GM23338 (cell line): ENCODE results near the gene NTNG1. TPM values are rescaled to one million over a fixed set of nuclear protein-coding genes. Genes with fewer than 3 reads are reported as not detected.

Experiments
- ATAC-seq: fragments of 200-7000 bp; cut with Tn5 transposase; 3 replicates; pipeline ENCODE4 v1.9.1; 2020
- DNase-seq: peaks from one replicate; pipeline ENCODE4 v3.0.0-alpha.2; 2015; ENCODE audit warnings: low spot score
- H2AFZ ChIP-seq: fragments of 200-600 bp; sonication (generic); 2 replicates; pipeline ENCODE4 v1.8.0; 2016; ENCODE audit warnings: antibody characterized with exemption, mild to moderate bottlenecking, moderate library complexity
- H3F3A ChIP-seq: fragments of 200-600 bp; sonication (generic); replicated peaks from 2 replicates; pipeline ENCODE4 v1.8.0; 2017; ENCODE audit warnings: antibody characterized with exemption, mixed run types, low read depth
- H3K27ac ChIP-seq: fragments of 200-600 bp; sonication (generic); 2 replicates; pipeline ENCODE4 v1.6.1; 2016; ENCODE audit warnings: low read depth
- H3K27me3 ChIP-seq: fragments of 200-600 bp; sonication (generic); 2 replicates; pipeline ENCODE4 v1.8.0; 2016; ENCODE audit warnings: mild to moderate bottlenecking, mixed run types, moderate library complexity; ENCODE audit not compliant: insufficient read depth
- H3K36me3 ChIP-seq: fragments of 200-600 bp; sonication (generic); 2 replicates; pipeline ENCODE4 v1.8.0; 2016; ENCODE audit warnings: mild to moderate bottlenecking; ENCODE audit not compliant: insufficient read depth
- H3K4me1 ChIP-seq: fragments of 200-600 bp; sonication (generic); 2 replicates; pipeline ENCODE4 v1.8.0; 2016; ENCODE audit warnings: mild to moderate bottlenecking, moderate library complexity; ENCODE audit not compliant: insufficient read depth
- H3K4me2 ChIP-seq: fragments of 200-600 bp; sonication (generic); 2 replicates; pipeline ENCODE4 v1.7.1; 2017; ENCODE audit warnings: mixed run types
- H3K4me3 ChIP-seq: fragments of 200-600 bp; sonication (generic); 2 replicates; pipeline ENCODE4 v1.6.1; 2016; ENCODE audit warnings: mixed run types
- H3K79me2 ChIP-seq: fragments of 200-600 bp; sonication (generic); replicated peaks from 2 replicates; pipeline ENCODE4 v1.8.0; 2017; ENCODE audit warnings: mild to moderate bottlenecking; ENCODE audit not compliant: insufficient read depth
- H3K9me2 ChIP-seq: fragments of 200-600 bp; sonication (generic); 2 replicates; pipeline ENCODE4 v1.8.0; 2017; ENCODE audit not compliant: insufficient read depth
- H4K20me1 ChIP-seq: fragments of 200-600 bp; sonication (generic); replicated peaks from 2 replicates; pipeline ENCODE4 v1.8.0; 2017; ENCODE audit warnings: mild to moderate bottlenecking; ENCODE audit not compliant: insufficient read depth
- H3K27ac Mint-ChIP-seq: 2 replicates; pipeline ENCODE4 v1.8.0; 2020; ENCODE audit warnings: inconsistent platforms, mild to moderate bottlenecking, moderate library complexity, mixed read lengths
- H3K27me3 Mint-ChIP-seq: 3 replicates; pipeline ENCODE4 v1.8.0; 2022; ENCODE audit warnings: low read depth, mild to moderate bottlenecking, moderate library complexity, mixed read lengths, inconsistent platforms; ENCODE audit not compliant: insufficient read depth, poor library complexity
- H3K36me3 Mint-ChIP-seq: 3 replicates; pipeline ENCODE4 v1.8.0; 2021; ENCODE audit warnings: low read depth, mild to moderate bottlenecking, inconsistent platforms, moderate library complexity, mixed read lengths
- H3K4me1 Mint-ChIP-seq: 3 replicates; pipeline ENCODE4 v1.8.0; 2020; ENCODE audit warnings: mild to moderate bottlenecking, inconsistent platforms, mixed read lengths
- H3K4me3 Mint-ChIP-seq: 3 replicates; pipeline ENCODE4 v1.8.0; 2021; ENCODE audit warnings: moderate library complexity, mild to moderate bottlenecking, inconsistent platforms, mixed read lengths
- H3K9me3 Mint-ChIP-seq: 3 replicates; pipeline ENCODE4 v1.8.0; 2020; ENCODE audit warnings: moderate library complexity, mild to moderate bottlenecking, inconsistent platforms, mixed read lengths
- CREB1 ChIP-seq: fragments of 250-450 bp; sonication (Bioruptor Pico); IDR thresholded peaks from 2 replicates; pipeline ENCODE4 v1.5.0; 2020; ENCODE audit warnings: low read depth, mild to moderate bottlenecking, moderate library complexity
- EZH2 ChIP-seq: fragments of 200-600 bp; sonication (generic); IDR thresholded peaks from one replicate; pipeline ENCODE4 v1.8.0; 2017; ENCODE audit warnings: antibody characterized with exemption, mild to moderate bottlenecking, low read depth; ENCODE audit not compliant: unreplicated experiment
- EZH2phosphoT487 ChIP-seq: fragments of 200-600 bp; sonication (generic); IDR thresholded peaks from one replicate; pipeline ENCODE4 v1.8.1; 2018; ENCODE audit warnings: antibody characterized with exemption; ENCODE audit not compliant: unreplicated experiment
- JUNB ChIP-seq: IDR thresholded peaks from one replicate; pipeline ENCODE4 v1.6.1; 2016; ENCODE audit warnings: antibody characterized with exemption; ENCODE audit not compliant: unreplicated experiment
- NANOG ChIP-seq: IDR thresholded peaks from 2 replicates; pipeline ENCODE4 v1.6.1; 2016; ENCODE audit warnings: antibody characterized with exemption, borderline replicate concordance
- POLR2AphosphoS5 ChIP-seq: IDR thresholded peaks from 2 replicates; pipeline ENCODE4 v1.6.1; 2016; ENCODE audit warnings: antibody characterized with exemption, low read depth
- STAT1 ChIP-seq: IDR thresholded peaks from one replicate; pipeline ENCODE4 v1.6.1; 2016; ENCODE audit warnings: antibody characterized with exemption; ENCODE audit not compliant: unreplicated experiment
- ZNF114 ChIP-seq: fragments of 250-450 bp; sonication (Bioruptor Pico); IDR thresholded peaks from 2 replicates; pipeline ENCODE4 v1.5.0; 2020; ENCODE audit warnings: mild to moderate bottlenecking, moderate library complexity
- ZNF331 ChIP-seq: fragments of 250-450 bp; sonication (Bioruptor Pico); IDR thresholded peaks from 2 replicates; pipeline ENCODE4 v1.5.0; 2020; ENCODE audit warnings: low read depth, mild to moderate bottlenecking, moderate library complexity
- polyA plus RNA-seq: library from polyadenylated mRNA; unstranded; fragments of >200 nt; fragmentation: Nextera tagmentation; extraction: Ambion mirVana; gene quantifications from 2 replicates; pipeline ENCODE4 v1.2.1, GENCODE V29; 2016
- total RNA-seq: library from RNA; depleted of rRNA; stranded (reverse); fragments of >200 nt; shearing (Covaris generic); gene quantifications from 2 replicates; pipeline ENCODE4 v1.2.3, GENCODE V29; 2014
- TF ChIP-seq, protein P1 (sequence below): fragments of 250-450 bp; sonication (Bioruptor Pico); IDR thresholded peaks from 2 replicates; pipeline ENCODE4 v1.5.0; 2020; ENCODE audit warnings: mild to moderate bottlenecking, moderate library complexity
- TF ChIP-seq, protein P2 (sequence below), 2 experiments: fragments of 200-600 bp in 1 of 2; sonication (generic) in 1 of 2; conservative IDR thresholded peaks; 2 replicates each; pipeline versions ENCODE4 v1.5.1 to v1.6.1; 2016 to 2017; ENCODE audit warnings: antibody characterized with exemption in 2 of 2, low read depth in 2 of 2, mild to moderate bottlenecking in 2 of 2, moderate library complexity in 1 of 2
- TF ChIP-seq, protein P3 (sequence below): IDR thresholded peaks from 2 replicates; pipeline ENCODE4 v1.6.1; 2016; ENCODE audit warnings: antibody characterized with exemption
- TF ChIP-seq, protein P4 (sequence below): IDR thresholded peaks from one replicate; pipeline ENCODE4 v1.6.1; 2018; ENCODE audit warnings: antibody characterized with exemption; ENCODE audit not compliant: unreplicated experiment

Gene NTNG1
- total and polyA plus RNA-seq, 2 experiments from 2014 or later = 7.2 to 10.3 TPM

DNA sequence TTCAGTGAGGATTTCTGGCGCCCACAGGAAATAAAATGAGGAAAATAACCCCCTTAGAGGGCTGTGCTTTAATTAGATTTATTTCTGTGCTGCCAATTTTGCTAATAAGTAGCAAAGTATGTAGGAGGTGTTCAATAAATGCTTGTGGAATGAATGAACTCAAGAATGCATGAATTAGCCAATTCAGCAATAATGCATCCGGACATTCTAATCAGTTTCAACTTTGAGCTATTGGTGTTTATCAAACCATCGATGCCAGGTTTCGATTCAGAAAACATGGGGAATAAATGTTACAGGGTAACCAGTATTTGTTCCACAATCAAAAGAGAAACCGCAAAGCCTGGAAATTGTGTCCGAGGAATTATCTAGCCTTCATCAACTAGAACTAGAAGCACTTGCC, 353.2 kb downstream of the NTNG1 start:
- TF ChIP-seq, protein P1, sequence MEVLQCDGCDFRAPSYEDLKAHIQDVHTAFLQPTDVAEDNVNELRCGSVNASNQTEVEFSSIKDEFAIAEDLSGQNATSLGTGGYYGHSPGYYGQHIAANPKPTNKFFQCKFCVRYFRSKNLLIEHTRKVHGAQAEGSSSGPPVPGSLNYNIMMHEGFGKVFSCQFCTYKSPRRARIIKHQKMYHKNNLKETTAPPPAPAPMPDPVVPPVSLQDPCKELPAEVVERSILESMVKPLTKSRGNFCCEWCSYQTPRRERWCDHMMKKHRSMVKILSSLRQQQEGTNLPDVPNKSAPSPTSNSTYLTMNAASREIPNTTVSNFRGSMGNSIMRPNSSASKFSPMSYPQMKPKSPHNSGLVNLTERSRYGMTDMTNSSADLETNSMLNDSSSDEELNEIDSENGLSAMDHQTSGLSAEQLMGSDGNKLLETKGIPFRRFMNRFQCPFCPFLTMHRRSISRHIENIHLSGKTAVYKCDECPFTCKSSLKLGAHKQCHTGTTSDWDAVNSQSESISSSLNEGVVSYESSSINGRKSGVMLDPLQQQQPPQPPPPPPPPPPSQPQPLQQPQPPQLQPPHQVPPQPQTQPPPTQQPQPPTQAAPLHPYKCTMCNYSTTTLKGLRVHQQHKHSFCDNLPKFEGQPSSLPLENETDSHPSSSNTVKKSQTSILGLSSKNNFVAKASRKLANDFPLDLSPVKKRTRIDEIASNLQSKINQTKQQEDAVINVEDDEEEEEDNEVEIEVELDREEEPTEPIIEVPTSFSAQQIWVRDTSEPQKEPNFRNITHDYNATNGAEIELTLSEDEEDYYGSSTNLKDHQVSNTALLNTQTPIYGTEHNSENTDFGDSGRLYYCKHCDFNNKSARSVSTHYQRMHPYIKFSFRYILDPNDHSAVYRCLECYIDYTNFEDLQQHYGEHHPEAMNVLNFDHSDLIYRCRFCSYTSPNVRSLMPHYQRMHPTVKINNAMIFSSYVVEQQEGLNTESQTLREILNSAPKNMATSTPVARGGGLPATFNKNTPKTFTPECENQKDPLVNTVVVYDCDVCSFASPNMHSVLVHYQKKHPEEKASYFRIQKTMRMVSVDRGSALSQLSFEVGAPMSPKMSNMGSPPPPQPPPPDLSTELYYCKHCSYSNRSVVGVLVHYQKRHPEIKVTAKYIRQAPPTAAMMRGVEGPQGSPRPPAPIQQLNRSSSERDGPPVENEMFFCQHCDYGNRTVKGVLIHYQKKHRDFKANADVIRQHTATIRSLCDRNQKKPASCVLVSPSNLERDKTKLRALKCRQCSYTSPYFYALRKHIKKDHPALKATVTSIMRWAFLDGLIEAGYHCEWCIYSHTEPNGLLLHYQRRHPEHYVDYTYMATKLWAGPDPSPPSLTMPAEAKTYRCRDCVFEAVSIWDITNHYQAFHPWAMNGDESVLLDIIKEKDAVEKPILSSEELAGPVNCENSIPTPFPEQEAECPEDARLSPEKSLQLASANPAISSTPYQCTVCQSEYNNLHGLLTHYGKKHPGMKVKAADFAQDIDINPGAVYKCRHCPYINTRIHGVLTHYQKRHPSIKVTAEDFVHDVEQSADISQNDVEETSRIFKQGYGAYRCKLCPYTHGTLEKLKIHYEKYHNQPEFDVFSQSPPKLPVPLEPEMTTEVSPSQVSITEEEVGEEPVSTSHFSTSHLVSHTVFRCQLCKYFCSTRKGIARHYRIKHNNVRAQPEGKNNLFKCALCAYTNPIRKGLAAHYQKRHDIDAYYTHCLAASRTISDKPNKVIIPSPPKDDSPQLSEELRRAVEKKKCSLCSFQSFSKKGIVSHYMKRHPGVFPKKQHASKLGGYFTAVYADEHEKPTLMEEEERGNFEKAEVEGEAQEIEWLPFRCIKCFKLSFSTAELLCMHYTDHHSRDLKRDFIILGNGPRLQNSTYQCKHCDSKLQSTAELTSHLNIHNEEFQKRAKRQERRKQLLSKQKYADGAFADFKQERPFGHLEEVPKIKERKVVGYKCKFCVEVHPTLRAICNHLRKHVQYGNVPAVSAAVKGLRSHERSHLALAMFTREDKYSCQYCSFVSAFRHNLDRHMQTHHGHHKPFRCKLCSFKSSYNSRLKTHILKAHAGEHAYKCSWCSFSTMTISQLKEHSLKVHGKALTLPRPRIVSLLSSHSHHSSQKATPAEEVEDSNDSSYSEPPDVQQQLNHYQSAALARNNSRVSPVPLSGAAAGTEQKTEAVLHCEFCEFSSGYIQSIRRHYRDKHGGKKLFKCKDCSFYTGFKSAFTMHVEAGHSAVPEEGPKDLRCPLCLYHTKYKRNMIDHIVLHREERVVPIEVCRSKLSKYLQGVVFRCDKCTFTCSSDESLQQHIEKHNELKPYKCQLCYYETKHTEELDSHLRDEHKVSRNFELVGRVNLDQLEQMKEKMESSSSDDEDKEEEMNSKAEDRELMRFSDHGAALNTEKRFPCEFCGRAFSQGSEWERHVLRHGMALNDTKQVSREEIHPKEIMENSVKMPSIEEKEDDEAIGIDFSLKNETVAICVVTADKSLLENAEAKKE = no peak
- no peak for TF ChIP-seq ZNF114 (CRISPR knock-in tag)
- TF ChIP-seq, protein P2, sequence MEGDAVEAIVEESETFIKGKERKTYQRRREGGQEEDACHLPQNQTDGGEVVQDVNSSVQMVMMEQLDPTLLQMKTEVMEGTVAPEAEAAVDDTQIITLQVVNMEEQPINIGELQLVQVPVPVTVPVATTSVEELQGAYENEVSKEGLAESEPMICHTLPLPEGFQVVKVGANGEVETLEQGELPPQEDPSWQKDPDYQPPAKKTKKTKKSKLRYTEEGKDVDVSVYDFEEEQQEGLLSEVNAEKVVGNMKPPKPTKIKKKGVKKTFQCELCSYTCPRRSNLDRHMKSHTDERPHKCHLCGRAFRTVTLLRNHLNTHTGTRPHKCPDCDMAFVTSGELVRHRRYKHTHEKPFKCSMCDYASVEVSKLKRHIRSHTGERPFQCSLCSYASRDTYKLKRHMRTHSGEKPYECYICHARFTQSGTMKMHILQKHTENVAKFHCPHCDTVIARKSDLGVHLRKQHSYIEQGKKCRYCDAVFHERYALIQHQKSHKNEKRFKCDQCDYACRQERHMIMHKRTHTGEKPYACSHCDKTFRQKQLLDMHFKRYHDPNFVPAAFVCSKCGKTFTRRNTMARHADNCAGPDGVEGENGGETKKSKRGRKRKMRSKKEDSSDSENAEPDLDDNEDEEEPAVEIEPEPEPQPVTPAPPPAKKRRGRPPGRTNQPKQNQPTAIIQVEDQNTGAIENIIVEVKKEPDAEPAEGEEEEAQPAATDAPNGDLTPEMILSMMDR (conservative IDR thresholded peaks at IDR 0.05; ENCODE audit: low read depth in 2 of 2) = no peak
- no peak for TF ChIP-seq ZNF331 (CRISPR knock-in tag)
- no peak for TF ChIP-seq NANOG
- TF ChIP-seq, protein P3, sequence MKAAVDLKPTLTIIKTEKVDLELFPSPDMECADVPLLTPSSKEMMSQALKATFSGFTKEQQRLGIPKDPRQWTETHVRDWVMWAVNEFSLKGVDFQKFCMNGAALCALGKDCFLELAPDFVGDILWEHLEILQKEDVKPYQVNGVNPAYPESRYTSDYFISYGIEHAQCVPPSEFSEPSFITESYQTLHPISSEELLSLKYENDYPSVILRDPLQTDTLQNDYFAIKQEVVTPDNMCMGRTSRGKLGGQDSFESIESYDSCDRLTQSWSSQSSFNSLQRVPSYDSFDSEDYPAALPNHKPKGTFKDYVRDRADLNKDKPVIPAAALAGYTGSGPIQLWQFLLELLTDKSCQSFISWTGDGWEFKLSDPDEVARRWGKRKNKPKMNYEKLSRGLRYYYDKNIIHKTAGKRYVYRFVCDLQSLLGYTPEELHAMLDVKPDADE = no peak
- TF ChIP-seq EZH2 = no peak
- no peak for TF ChIP-seq POLR2AphosphoS5
- TF ChIP-seq STAT1 = no peak
- TF ChIP-seq EZH2phosphoT487 = no peak
- no peak for TF ChIP-seq JUNB
- TF ChIP-seq, protein P4, sequence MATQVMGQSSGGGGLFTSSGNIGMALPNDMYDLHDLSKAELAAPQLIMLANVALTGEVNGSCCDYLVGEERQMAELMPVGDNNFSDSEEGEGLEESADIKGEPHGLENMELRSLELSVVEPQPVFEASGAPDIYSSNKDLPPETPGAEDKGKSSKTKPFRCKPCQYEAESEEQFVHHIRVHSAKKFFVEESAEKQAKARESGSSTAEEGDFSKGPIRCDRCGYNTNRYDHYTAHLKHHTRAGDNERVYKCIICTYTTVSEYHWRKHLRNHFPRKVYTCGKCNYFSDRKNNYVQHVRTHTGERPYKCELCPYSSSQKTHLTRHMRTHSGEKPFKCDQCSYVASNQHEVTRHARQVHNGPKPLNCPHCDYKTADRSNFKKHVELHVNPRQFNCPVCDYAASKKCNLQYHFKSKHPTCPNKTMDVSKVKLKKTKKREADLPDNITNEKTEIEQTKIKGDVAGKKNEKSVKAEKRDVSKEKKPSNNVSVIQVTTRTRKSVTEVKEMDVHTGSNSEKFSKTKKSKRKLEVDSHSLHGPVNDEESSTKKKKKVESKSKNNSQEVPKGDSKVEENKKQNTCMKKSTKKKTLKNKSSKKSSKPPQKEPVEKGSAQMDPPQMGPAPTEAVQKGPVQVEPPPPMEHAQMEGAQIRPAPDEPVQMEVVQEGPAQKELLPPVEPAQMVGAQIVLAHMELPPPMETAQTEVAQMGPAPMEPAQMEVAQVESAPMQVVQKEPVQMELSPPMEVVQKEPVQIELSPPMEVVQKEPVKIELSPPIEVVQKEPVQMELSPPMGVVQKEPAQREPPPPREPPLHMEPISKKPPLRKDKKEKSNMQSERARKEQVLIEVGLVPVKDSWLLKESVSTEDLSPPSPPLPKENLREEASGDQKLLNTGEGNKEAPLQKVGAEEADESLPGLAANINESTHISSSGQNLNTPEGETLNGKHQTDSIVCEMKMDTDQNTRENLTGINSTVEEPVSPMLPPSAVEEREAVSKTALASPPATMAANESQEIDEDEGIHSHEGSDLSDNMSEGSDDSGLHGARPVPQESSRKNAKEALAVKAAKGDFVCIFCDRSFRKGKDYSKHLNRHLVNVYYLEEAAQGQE = no peak
- TF ChIP-seq CREB1 = no peak
- no peaks in the 10 kb centered on the region for H3K36me3 ChIP-seq
- no peaks in the 10 kb centered on the region for H3F3A ChIP-seq
- no peaks in the 10 kb centered on the region for H3K36me3 Mint-ChIP-seq
- no peak overlapping the region for H3K4me3 ChIP-seq
- peaks cover 6% of the 10 kb centered on the region; the same call in 1 of the 2 replicates for H3K9me2 ChIP-seq
- H3K27me3 ChIP-seq = no peaks in the 10 kb centered on the region
- no peak overlapping the region for H2AFZ ChIP-seq
- H3K27ac Mint-ChIP-seq = no peak overlapping the region
- H3K9me3 Mint-ChIP-seq = no peaks in the 10 kb centered on the region
- DNase-seq (no peak), ATAC-seq (no peak)
- no peaks in the 10 kb centered on the region for H3K4me1 ChIP-seq
- peaks cover 2% of the 10 kb centered on the region for H3K27me3 Mint-ChIP-seq
- no peak overlapping the region for H3K4me3 Mint-ChIP-seq
- peaks cover 7% of the 10 kb centered on the region; the same call in 2 of the 3 replicates for H3K4me1 Mint-ChIP-seq
- H4K20me1 ChIP-seq = no peaks in the 10 kb centered on the region
- H3K79me2 ChIP-seq = no peaks in the 10 kb centered on the region
- no peak overlapping the region for H3K27ac ChIP-seq
- H3K4me2 ChIP-seq = no peak overlapping the region
